Suprapubic skin (tissue), 4 donors: ENCODE results near the gene BRINP3.

Source experiments
- EP300 ChIP-seq: sonication (generic); formaldehyde crosslinking; IDR thresholded peaks from one replicate; pipeline ENCODE4 v1.6.1; 2017; ENCODE audit warnings: antibody characterized with exemption
- POLR2A ChIP-seq, 2 donors: fragments of 450-650 bp; IDR thresholded peaks; one replicate each; pipeline ENCODE4 v1.6.1; 2017; ENCODE audit warnings: antibody characterized with exemption in 2 of 2, mild to moderate bottlenecking in 2 of 2, moderate library complexity in 2 of 2
- POLR2AphosphoS5 ChIP-seq, 3 donors: sonication (generic); formaldehyde crosslinking; IDR thresholded peaks; one replicate each; pipeline ENCODE4 v1.6.1; 2017; ENCODE audit warnings: antibody characterized with exemption in 3 of 3
- TF ChIP-seq, protein P1 (sequence below), 2 donors: fragments of 200-600 bp in 1 of 2; fragments of 450-650 bp in 1 of 2; sonication (generic) in 1 of 2; IDR thresholded peaks; one replicate each; pipeline ENCODE4 v1.5.1; 2016 to 2019; ENCODE audit warnings: antibody characterized with exemption in 2 of 2, mild to moderate bottlenecking in 1 of 2, moderate library complexity in 1 of 2

- TF ChIP-seq POLR2A (IDR thresholded peaks at IDR 0.05) (no peak), EP300 (no peak), POLR2AphosphoS5 (IDR thresholded peaks at IDR 0.05) (no peak)
- TF ChIP-seq, protein P1, sequence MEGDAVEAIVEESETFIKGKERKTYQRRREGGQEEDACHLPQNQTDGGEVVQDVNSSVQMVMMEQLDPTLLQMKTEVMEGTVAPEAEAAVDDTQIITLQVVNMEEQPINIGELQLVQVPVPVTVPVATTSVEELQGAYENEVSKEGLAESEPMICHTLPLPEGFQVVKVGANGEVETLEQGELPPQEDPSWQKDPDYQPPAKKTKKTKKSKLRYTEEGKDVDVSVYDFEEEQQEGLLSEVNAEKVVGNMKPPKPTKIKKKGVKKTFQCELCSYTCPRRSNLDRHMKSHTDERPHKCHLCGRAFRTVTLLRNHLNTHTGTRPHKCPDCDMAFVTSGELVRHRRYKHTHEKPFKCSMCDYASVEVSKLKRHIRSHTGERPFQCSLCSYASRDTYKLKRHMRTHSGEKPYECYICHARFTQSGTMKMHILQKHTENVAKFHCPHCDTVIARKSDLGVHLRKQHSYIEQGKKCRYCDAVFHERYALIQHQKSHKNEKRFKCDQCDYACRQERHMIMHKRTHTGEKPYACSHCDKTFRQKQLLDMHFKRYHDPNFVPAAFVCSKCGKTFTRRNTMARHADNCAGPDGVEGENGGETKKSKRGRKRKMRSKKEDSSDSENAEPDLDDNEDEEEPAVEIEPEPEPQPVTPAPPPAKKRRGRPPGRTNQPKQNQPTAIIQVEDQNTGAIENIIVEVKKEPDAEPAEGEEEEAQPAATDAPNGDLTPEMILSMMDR (IDR thresholded peaks at IDR 0.05) = no peak
These were observed 298.8 kb downstream of the BRINP3 start for GRCh38 chr1:190178827-190179226.
